Fibroblast of skin of scalp (primary cell): ENCODE data around the gene DDRGK1. TPM values are rescaled to one million over a fixed set of nuclear protein-coding genes. Genes with fewer than 3 reads are reported as not detected.
A peak's percentile ranks its signal among the peaks of the same experiment; 100 is the strongest.

ENCODE experiments used
- DNase-seq: peaks from one replicate; pipeline ENCODE4 v3.0.0-alpha.2; 2013
- polyA plus RNA-seq, 2 experiments: library from polyadenylated mRNA; unstranded; fragments of 120-200 nt; gene quantifications; one replicate each; pipeline ENCODE4 v1.2.1, GENCODE V29; 2013; ENCODE audit not compliant: insufficient read length in 2 of 2

Gene DDRGK1
- 34.9 TPM for polyA plus RNA-seq (2013, experiment 1 of 2; ENCODE audit: insufficient read length)
- polyA plus RNA-seq (2013, experiment 2 of 2; ENCODE audit: insufficient read length): 34.3 TPM

GRCh38 chr20:3204124-3204794 is at the start of gene DDRGK1:
Gene DDRGK1 (minus strand): TSS chr20:3204682. CDS start chr20:3204627, 55 bp downstream.
- peak; percentile 82 for DNase-seq

GRCh38 chr20:3251806-3252205 is 47.3 kb upstream of the DDRGK1 start:
- DNase-seq: no peak

DNA sequence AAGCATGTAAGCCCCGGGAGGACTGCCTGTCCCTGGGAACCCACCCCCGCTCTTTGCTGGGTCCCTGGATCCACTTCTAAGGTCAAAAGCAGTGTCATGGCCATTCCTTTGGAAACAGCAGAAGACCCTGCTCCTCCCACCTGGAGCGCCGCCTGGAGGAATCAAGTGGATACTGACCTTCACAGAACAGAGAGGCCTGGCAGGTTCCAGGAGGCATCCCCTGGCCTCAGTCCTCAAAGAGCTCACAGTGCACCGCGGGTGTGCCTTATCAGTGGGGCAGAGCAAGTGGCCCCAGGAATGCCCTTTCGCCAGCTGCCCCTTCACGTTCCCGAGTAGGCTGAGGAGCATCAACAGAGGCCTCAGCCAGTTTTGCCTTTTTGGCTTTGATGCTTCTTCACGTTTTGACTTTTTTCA is 45.6 kb upstream of the DDRGK1 start:
- DNase-seq: no peak

- DNase-seq: no peak
Observed at GRCh38 chr20:3248993-3249347, 44.5 kb upstream of the DDRGK1 start.

DNA sequence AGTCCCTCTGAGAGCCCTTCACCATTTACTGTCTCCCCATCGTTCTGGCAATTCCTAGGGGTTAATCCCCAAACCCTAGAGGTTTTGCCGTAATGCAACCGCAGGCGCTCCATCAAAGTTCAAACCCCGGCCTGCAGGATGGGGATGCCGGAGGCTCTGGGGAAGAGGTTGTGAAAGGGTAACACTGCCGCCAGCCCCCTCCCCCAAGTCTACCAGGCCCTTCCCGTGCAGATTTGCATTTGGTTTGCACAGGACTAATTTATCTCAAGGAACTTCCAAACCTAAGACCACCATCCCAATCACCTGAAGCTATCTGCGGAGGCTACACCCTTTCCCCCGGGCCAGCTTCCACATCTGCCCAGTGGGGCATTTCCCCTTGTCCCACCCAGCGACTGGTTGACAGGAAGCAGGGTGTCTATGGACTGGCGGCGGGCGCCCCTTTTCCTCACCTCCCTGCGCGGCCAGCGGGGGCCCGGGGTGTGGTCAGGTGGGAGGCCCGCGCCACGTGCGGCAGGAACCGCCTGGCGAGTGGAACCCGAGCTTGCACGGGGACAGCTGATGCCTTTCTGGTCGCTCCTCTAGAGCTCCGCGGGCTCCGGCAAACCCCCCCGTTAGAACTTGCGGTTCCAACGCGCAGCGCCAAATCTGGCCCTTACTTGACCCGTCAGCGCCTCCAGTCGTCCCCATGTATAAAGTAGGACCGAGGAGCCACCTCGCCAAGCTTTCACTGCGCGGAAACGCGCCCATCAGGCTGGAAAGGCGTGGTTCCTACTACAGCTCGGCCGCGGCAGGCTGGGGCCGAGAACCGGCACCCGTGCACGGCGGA is 43.9 kb upstream of the DDRGK1 start:
- DNase-seq: peak; percentile 30

DNA sequence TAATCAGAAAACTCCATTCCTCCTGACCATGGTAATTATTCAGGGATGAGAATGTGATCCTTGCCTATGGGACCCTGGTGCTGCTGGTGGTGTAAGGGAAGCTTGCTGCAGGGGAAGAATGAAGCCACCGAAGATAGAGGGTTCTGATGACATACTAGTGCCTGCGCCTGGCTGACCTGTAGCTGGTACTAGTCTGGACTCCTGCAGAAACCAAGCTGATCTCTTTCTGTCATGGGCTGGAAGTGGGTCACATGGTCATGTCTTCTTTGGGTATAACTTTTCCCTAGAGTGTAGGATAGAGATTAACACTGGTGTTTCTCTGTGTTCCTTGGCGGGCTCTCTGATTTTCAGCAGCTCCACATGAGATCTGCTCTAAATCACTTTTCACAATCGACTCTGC is 43.2 kb upstream of the DDRGK1 start:
- no peak for DNase-seq

- no peak for DNase-seq
Observed at GRCh38 chr20:3246682-3247081, 42.2 kb upstream of the DDRGK1 start.

GRCh38 chr20:3245711-3246110 is 41.2 kb upstream of the DDRGK1 start:
- no peak for DNase-seq

- no peak for DNase-seq
Observed at GRCh38 chr20:3245156-3245555, 40.7 kb upstream of the DDRGK1 start.

GRCh38 chr20:3244613-3245012 is 40.1 kb upstream of the DDRGK1 start:
- no peak for DNase-seq

DNA sequence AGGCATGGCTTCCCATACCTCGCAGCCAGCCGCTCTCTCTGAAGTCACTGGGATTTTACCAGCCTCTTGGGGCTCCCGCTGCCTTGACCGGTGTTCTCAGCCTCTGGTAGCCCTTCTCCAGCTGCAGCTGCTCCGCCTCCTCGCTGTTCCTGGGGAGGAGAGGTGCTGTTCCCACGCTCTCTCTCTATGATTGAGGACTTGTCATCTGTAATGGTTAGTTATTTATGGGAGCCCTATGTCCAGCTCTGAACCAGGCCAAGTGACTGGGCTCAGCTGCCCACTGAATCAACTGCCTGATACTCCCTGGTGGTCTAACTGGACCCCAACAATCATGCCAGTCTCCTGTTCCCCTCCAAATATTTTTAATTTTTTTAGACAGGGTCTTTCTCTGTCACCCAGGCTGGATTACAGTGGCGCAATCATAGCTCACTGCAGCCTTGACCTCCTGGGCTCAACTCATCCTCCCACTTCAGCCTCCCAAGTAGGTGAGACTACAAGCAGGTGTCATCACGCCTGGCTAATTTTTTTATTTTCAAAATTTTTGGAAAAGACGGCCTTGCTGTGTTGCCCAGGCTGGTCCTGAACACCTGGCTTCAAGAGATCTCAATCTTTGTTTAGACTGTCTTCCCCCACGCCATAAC is 39.4 kb upstream of the DDRGK1 start:
- no peak for DNase-seq

DNA sequence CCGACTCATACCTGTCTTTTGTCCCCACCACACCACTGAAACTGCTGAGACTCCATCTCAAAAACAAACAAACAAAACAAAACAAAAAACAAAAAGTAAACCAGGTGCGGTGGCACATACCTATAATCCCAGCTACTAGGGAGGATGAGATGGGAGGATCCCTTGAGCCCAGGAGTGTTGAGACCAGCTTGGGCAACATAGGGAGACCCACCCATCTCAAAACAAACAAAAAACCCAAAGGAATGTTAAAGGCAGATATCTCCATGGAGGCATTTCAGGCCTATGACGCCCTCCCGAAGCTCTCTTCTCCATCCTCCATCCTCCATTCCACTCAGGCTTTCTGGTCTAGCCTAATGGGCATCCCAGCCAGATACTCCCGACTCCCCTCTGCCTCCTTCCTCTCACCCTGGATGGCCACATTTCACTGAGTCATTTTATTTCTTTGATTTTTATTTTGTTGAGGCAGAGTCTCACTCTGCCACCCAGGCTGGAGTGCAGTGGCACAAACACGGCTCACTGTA is 37.8 kb upstream of the DDRGK1 start:
- DNase-seq: no peak

- DNase-seq: no peak
Observed at GRCh38 chr20:3240776-3241363, 36.4 kb upstream of the DDRGK1 start.

- no peak for DNase-seq
Observed at GRCh38 chr20:3239867-3240775, 35.6 kb upstream of the DDRGK1 start.

GRCh38 chr20:3239026-3239866 is 34.8 kb upstream of the DDRGK1 start, which contains the start of gene SLC4A11:
Gene SLC4A11 (minus strand): TSS chr20:3239190. CDS start chr20:3239137, 53 bp downstream.
- peak; percentile 34 for DNase-seq

DNA sequence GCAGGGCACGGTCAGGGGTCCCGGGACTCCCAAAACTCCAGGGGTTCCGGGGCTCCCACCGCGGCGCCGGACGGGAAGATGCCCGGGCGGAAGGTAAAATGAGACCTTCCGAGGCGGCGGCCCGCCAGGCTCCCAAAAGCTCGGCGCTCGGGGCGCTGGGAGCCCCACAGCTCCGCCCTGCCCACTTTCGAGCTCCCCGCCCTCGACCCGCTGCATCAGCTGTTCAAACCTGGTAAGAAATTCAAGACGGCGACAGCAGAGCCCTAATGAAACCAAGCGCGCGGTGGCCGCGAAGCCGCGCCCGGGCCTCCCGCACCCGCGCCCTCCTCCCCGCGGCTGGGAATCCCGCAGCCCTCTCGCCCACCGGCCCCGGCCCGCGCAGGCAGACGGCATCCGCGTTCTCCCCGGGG is 34.1 kb upstream of the DDRGK1 start:
- no peak for DNase-seq

DNA sequence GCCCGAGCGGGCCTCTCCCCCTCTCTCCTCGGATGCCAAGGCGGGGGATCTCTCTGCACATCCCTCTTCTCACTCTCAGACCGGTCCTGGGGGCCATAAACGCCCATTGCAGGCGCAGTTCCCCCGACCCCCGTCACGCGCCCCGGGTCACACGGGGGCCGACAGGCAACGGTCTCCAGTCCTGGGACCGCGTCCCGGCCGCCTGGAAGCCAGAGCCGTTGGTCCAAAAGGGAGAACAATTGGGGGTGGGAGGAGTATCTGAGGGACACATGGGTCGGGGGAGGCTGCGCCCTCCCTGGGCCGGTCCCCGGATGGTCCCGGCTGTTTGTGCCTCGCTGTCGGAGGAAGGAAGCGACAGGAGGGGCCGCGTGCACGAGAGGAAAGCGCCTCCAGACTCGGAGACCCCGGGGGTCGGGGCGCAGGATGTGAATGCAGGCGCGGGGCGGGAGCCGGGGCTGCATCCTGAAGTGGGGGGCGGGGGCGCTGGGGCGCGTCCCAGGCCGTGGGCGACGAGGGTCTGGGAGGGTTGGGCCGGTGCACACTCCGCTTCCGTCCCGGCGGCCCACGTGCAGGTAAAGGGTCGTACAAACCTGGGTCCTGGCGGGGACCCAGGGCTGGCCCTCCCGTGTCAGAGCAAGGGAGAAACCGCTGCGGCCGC is 33.6 kb upstream of the DDRGK1 start:
- DNase-seq: no peak

DNA sequence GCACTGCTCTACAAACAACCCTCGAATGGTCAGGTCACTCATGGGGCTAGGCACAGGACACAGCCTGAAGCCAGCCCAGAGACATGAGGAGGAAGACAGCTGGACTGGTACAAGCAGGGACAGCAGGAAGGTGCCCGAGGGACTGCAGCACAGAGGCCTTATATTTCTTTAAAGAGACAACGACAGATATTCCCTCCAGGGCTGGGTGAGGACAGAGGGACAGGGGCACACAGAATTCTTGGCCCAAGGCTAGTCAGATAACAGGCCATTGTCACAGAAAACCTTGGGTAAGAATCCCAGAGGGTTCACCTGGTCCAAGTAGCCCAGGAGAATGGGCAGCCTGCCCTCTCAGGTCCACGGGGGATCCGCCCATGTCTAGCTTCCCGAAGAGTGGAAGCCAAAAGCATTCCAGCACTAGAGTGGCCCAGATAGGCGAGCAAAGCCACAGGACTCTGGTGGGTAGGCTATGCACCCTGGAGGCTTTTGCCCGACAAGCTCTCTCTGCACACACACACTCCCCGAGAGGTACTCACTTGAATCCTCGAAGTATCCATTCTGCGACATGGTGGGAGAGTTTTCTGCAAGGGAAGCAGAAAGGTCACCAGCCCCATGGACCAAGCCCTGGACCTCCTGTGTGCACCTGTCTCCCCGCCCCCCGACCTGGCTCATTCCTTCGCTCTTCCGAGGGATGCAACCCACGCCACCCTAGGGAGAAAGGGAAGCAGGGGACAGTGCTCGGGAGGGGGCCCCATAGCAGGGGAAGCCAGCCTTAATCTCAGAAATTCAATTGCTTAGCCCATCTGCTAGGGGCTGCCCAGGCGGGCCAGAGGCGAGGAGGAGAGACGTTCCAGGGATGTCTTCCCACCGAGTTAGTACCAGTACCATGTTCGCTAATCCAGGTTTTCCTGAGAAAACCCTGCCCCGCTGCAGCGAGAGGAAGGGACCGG is 32.8 kb upstream of the DDRGK1 start:
- no peak for DNase-seq
